SK-N-SH (cell line): ENCODE data around the gene B4GALNT3. TPM values are rescaled to one million over a fixed set of nuclear protein-coding genes. Genes with fewer than 3 reads are reported as not detected.

ENCODE experiments used
- CTCF ChIA-PET: fragments of 300-600, 350-600 bp; formaldehyde crosslinking; extraction: SDS; loops from one replicate; lab custom pipeline; 2021; lab: Yijun Ruan, JAX
- POLR2A ChIA-PET: fragments of 350-600 bp; sonication (Branson Sonifier 250); formaldehyde crosslinking; extraction: SDS; loops from one replicate; lab custom pipeline; 2020; ENCODE audit warnings: antibody characterized with exemption, inconsistent platforms; lab: Yijun Ruan, JAX
- DNase-seq: peaks from one replicate; pipeline ENCODE4 v3.0.0; 2012
- H2AFZ ChIP-seq: fragments of 200-600 bp; sonication (generic); 2 replicates; pipeline ENCODE4 v1.8.1; 2016; ENCODE audit warnings: antibody characterized with exemption, mild to moderate bottlenecking, low read depth
- H3F3A ChIP-seq: fragments of 200-600 bp; sonication (generic); replicated peaks from 2 replicates; pipeline ENCODE3; 2016; ENCODE audit warnings: antibody characterized with exemption, mild to moderate bottlenecking; ENCODE audit not compliant: insufficient read depth
- H3K27ac ChIP-seq, 2 experiments: fragments of 200-500 bp in 1 of 2; fragments of 200-600 bp in 1 of 2; sonication (Bioruptor generic) in 1 of 2; sonication (generic), shearing (Covaris generic) in 1 of 2; 2 replicates each; pipeline versions ENCODE4 v1.5.1 to v1.6.1; 2014 to 2016; ENCODE audit warnings: low read depth in 2 of 2, inconsistent platforms in 1 of 2, low read length in 1 of 2, mild to moderate bottlenecking in 1 of 2, mixed read lengths in 1 of 2
- H3K27me3 ChIP-seq: fragments of 200-600 bp; sonication (generic), shearing (Covaris generic); 2 replicates; pipeline ENCODE4 v1.6.1; 2016; ENCODE audit warnings: mixed run types; ENCODE audit not compliant: insufficient read depth
- H3K36me3 ChIP-seq, 2 experiments: fragments of 200-500 bp in 1 of 2; fragments of 200-600 bp in 1 of 2; sonication (Bioruptor generic) in 1 of 2; sonication (generic) in 1 of 2; replicated peaks in 1 of 2; 2 replicates each; pipeline versions ENCODE3 to v1.5.1; 2014 to 2016; ENCODE audit warnings: low read length in 1 of 2, mild to moderate bottlenecking in 1 of 2; ENCODE audit not compliant: insufficient read depth in 2 of 2, control insufficient read depth in 1 of 2
- H3K4me1 ChIP-seq, 2 experiments: fragments of 200-500 bp in 1 of 2; fragments of 200-600 bp in 1 of 2; sonication (Bioruptor generic) in 1 of 2; sonication (generic), shearing (Covaris generic) in 1 of 2; 2 replicates each; pipeline versions ENCODE4 v1.5.1 to v1.6.1; 2014 to 2016; ENCODE audit warnings: low read depth in 1 of 2, low read length in 1 of 2, mixed run types in 1 of 2; ENCODE audit not compliant: insufficient read depth in 2 of 2, control insufficient read depth in 1 of 2
- H3K4me2 ChIP-seq: fragments of 200-600 bp; sonication (generic), shearing (Covaris generic); 2 replicates; pipeline ENCODE4 v1.6.1; 2017; ENCODE audit warnings: mixed run types
- H3K4me3 ChIP-seq, 2 experiments: fragments of 200-500 bp in 1 of 2; fragments of 200-600 bp in 1 of 2; sonication (Bioruptor generic) in 1 of 2; sonication (generic), shearing (Covaris generic) in 1 of 2; 2 replicates each; pipeline versions ENCODE4 v1.5.1 to v1.8.1; 2014 to 2016; ENCODE audit warnings: low read depth in 2 of 2, inconsistent platforms in 1 of 2, low read length in 1 of 2, mild to moderate bottlenecking in 1 of 2, mixed read lengths in 1 of 2, moderate library complexity in 1 of 2
- H3K79me2 ChIP-seq: fragments of 200-600 bp; sonication (generic); 2 replicates; pipeline ENCODE4 v1.8.1; 2017; ENCODE audit warnings: mild to moderate bottlenecking; ENCODE audit not compliant: insufficient read depth
- H3K9ac ChIP-seq: fragments of 200-600 bp; sonication (generic); 2 replicates; pipeline ENCODE4 v1.6.1; 2017; ENCODE audit warnings: mixed run types
- H3K9me2 ChIP-seq: fragments of 200-600 bp; sonication (generic); 2 replicates; pipeline ENCODE4 v1.6.1; 2017; ENCODE audit warnings: mixed run types
- H3K9me3 ChIP-seq: fragments of 200-600 bp; sonication (generic); 2 replicates; pipeline ENCODE4 v1.6.1; 2017; ENCODE audit warnings: mixed run types, mild to moderate bottlenecking, moderate library complexity
- H4K20me1 ChIP-seq: fragments of 200-600 bp; sonication (generic); 2 replicates; pipeline ENCODE4 v1.6.1; 2017; ENCODE audit warnings: mild to moderate bottlenecking, mixed run types; ENCODE audit not compliant: insufficient read depth
- CHD2 ChIP-seq: fragments of 150-350 bp; IDR thresholded peaks from 2 replicates; pipeline ENCODE4 v1.6.1; 2018; ENCODE audit warnings: low read length; ENCODE audit not compliant: partially characterized antibody
- ELF1 ChIP-seq: IDR thresholded peaks from 2 replicates; pipeline ENCODE4 v1.4.0; 2012
- EP300 ChIP-seq, 2 experiments: IDR thresholded peaks; 2 replicates each; pipeline versions ENCODE4 v1.4.0 to v1.6.1; 2012; ENCODE audit warnings: borderline replicate concordance in 1 of 2, low read depth in 1 of 2, low read length in 1 of 2
- FOSL2 ChIP-seq: IDR thresholded peaks from 2 replicates; pipeline ENCODE4 v1.4.0; 2012; ENCODE audit warnings: low read depth, mild to moderate bottlenecking, moderate library complexity, borderline replicate concordance
- FOXJ3 ChIP-seq: sonication (generic); formaldehyde crosslinking; IDR thresholded peaks from 2 replicates; pipeline ENCODE4 v1.5.1; 2020; ENCODE audit warnings: mild to moderate bottlenecking, missing genetic modification reagents
- FOXM1 ChIP-seq: IDR thresholded peaks from 2 replicates; pipeline ENCODE4 v1.4.0; 2012; ENCODE audit warnings: low read depth, mild to moderate bottlenecking
- MAX ChIP-seq: IDR thresholded peaks from 2 replicates; pipeline ENCODE4 v1.4.0; 2012; ENCODE audit warnings: low read depth
- MEF2A ChIP-seq: IDR thresholded peaks from 2 replicates; pipeline ENCODE4 v1.4.0; 2012; ENCODE audit warnings: low read depth, borderline replicate concordance
- MXI1 ChIP-seq: IDR thresholded peaks from 2 replicates; pipeline ENCODE4 v1.6.1; 2012; ENCODE audit warnings: mild to moderate bottlenecking, low read depth, low read length, improper control_type of control experiment
- NFIC ChIP-seq: IDR thresholded peaks from 2 replicates; pipeline ENCODE4 v1.4.0; 2012; ENCODE audit warnings: borderline replicate concordance
- POLR2AphosphoS5 ChIP-seq: IDR thresholded peaks from 2 replicates; pipeline ENCODE4 v1.6.1; 2012; ENCODE audit warnings: low read depth, low read length
- RAD21 ChIP-seq: IDR thresholded peaks from 2 replicates; pipeline ENCODE4 v1.6.1; 2012; ENCODE audit warnings: mild to moderate bottlenecking, low read length
- SMC3 ChIP-seq: IDR thresholded peaks from 2 replicates; pipeline ENCODE4 v1.6.1; 2012; ENCODE audit warnings: low read depth, low read length, improper control_type of control experiment
- TAF1 ChIP-seq: IDR thresholded peaks from 2 replicates; pipeline ENCODE4 v1.6.1; 2012; ENCODE audit warnings: low read depth, mild to moderate bottlenecking, low read length, moderate library complexity, borderline replicate concordance
- TCF12 ChIP-seq: IDR thresholded peaks from 2 replicates; pipeline ENCODE4 v1.4.0; 2012
- TEAD4 ChIP-seq: IDR thresholded peaks from 2 replicates; pipeline ENCODE4 v1.4.0; 2012; ENCODE audit warnings: mild to moderate bottlenecking, borderline replicate concordance; ENCODE audit not compliant: insufficient read depth
- YY1 ChIP-seq: IDR thresholded peaks from 2 replicates; pipeline ENCODE4 v1.4.0; 2012; ENCODE audit warnings: low read depth, mild to moderate bottlenecking
- WGBS: methylation state at CpG from one replicate; pipeline ENCODE4 v1.1.6; 2017; ENCODE audit warnings: low lambda C conversion rate; 5-methylcytosine and 5-hydroxymethylcytosine counted together
- polyA plus RNA-seq, 3 experiments: library from polyadenylated mRNA; depleted of rRNA; stranded (reverse); fragments of >200 nt; gene quantifications; 2 replicates each; pipeline ENCODE4 v1.2.3, GENCODE V29; 2012
- TF ChIP-seq, protein P1 (sequence below): IDR thresholded peaks from 2 replicates; pipeline ENCODE4 v1.4.0; 2012; ENCODE audit warnings: low read depth, borderline replicate concordance
- TF ChIP-seq, protein P2 (sequence below): fragments of 150-350 bp; IDR thresholded peaks from 2 replicates; pipeline ENCODE4 v1.6.1; 2016; ENCODE audit warnings: mild to moderate bottlenecking, low read depth, low read length

The B4GALNT3 gene
- polyA plus RNA-seq, 1 of the 3 experiments (the other 2 are of a cell fraction) = 0.53 TPM

DNA sequence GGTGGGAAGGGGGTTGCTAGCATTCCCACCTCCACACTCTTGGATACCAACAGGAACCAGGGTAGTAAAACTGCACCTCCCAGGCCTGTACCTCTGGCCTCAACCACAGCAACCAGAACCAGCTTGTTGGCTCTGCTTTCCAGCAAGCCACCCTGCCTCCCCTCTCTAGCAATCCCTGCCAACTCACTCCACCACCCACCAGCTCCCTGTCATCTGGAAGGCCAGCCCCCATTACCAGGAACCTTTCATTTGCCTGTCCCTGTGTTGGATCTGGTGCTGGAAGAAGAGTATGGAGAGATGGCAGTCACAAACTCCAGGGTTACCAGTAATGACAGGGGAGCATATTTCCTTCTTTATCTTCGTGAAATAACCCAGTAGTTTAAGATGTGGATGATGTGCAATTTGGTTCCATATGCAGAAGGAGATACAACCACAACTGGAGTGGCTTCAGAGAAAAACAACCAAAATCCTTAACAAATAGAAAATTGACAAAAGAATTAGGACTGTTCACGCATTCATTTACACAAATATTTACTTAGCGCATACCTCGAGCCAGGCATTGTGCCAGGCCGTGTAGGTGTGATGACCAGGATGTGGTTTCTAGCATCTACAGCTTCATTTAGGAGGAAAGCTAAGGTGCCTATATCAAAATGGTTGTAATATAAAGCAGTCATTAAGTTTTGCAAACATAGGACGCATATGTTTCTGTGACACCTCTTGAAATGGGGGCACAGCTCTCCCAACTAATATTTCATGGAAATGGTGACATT lies 3.4 kb downstream of the B4GALNT3 start:
- Histone ChIP-seq H3K27me3 (peaks cover 28% of the 10 kb centered on the region), H3K36me3 (no peaks in the 10 kb centered on the region), H3K4me2 (no peak overlapping the region), H3K79me2 (no peaks in the 10 kb centered on the region), H3K9ac (no peak overlapping the region), H3K9me2 (no peaks in the 10 kb centered on the region), H3K9me3 (no peaks in the 10 kb centered on the region), H3K4me1 (peaks cover 0 to 5% of the 10 kb centered on the region in 2 experiments; a peak in 1 of 4 replicates), H3F3A (no peaks in the 10 kb centered on the region), H3K27ac (no peak overlapping the region), H2AFZ (no peak overlapping the region), H4K20me1 (no peaks in the 10 kb centered on the region), H3K4me3 (no peak overlapping the region)
- no peak for DNase-seq
- 66% methylated on average over 6 of the region's 6 CpGs for WGBS
- TF ChIP-seq TAF1 = no peak
- no peak for TF ChIP-seq EP300 (IDR thresholded peaks at IDR 0.05; ENCODE audit: borderline replicate concordance in 1 of 2, low read depth in 1 of 2, low read length in 1 of 2)
- TF ChIP-seq TEAD4 = no peak
- TF ChIP-seq FOSL2 = no peak
- no peak for TF ChIP-seq ELF1
- no peak for TF ChIP-seq POLR2AphosphoS5
- TF ChIP-seq MEF2A = no peak
- no peak for TF ChIP-seq SMC3
- no peak for TF ChIP-seq MXI1
- TF ChIP-seq YY1 = no peak
- TF ChIP-seq RAD21 = no peak
- no peak for TF ChIP-seq NFIC
- no peak for TF ChIP-seq TCF12
- CTCF ChIA-PET = interaction anchor here (1.1 to 3.1 kb wide), 3 partner anchors 10 to 84 kb away, joined by 7 to 18 read pairs (median 16); no protein-coding TSS in a partner anchor
- POLR2A ChIA-PET = no interaction called here

DNA sequence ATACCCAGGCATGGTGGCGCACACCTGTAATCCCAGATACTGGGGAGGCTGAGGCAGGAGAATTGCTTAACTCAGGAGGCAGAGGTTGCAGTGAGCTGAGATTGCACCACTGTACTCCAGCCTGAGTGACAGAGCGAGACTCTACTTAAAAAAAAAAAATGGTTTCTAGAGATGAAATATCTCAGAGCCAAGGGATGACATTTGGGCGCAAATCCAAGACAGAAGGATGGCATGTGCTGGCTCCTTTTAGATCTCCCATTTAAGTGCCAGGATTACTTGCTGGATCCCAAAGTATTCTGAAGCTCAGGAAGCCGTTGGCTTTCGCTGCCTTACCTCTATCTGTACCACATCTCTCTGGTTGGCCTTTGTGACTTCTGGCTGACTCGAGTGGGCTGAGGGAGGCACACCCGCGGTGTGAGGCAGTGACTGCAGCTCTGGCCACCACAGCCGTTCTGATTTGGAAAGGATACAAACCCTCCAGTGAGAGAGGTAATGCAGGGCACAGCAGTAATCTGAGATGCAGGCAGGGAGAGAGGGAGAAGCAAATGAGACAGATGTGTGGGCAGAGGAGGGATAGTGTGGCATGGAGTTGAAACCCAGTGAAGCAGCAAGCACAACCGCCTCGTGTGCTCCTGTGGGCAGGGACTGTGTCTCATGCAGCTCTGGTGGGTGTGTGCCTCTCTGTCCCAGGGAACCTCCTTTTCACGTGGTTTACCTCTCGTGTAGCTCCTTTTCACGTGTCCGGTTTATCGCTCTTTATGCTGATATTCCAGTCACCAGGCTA lies 4.9 kb downstream of the B4GALNT3 start:
- Histone ChIP-seq H3K27me3 (peaks cover 13% of the 10 kb centered on the region; the same call in 1 of the 2 replicates), H3K9me2 (no peaks in the 10 kb centered on the region), H3K9ac (no peak overlapping the region), H3K4me1 (no peaks in the 10 kb centered on the region; a peak in 1 of 4 replicates), H3F3A (no peaks in the 10 kb centered on the region), H3K36me3 (no peaks in the 10 kb centered on the region), H3K4me3 (no peak overlapping the region), H3K79me2 (no peaks in the 10 kb centered on the region), H3K4me2 (no peak overlapping the region), H3K9me3 (no peaks in the 10 kb centered on the region), H2AFZ (no peak overlapping the region), H3K27ac (no peak overlapping the region), H4K20me1 (no peaks in the 10 kb centered on the region)
- no peak for DNase-seq
- 72% methylated on average over 16 of the region's 16 CpGs for WGBS
- POLR2A ChIA-PET = no interaction called here
- TF ChIP-seq, protein P1, sequence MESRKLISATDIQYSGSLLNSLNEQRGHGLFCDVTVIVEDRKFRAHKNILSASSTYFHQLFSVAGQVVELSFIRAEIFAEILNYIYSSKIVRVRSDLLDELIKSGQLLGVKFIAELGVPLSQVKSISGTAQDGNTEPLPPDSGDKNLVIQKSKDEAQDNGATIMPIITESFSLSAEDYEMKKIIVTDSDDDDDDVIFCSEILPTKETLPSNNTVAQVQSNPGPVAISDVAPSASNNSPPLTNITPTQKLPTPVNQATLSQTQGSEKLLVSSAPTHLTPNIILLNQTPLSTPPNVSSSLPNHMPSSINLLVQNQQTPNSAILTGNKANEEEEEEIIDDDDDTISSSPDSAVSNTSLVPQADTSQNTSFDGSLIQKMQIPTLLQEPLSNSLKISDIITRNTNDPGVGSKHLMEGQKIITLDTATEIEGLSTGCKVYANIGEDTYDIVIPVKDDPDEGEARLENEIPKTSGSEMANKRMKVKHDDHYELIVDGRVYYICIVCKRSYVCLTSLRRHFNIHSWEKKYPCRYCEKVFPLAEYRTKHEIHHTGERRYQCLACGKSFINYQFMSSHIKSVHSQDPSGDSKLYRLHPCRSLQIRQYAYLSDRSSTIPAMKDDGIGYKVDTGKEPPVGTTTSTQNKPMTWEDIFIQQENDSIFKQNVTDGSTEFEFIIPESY = no peak
- TF ChIP-seq CHD2 (no peak), YY1 (no peak), FOXM1 (no peak), FOXJ3 (CRISPR knock-in tag) (no peak), MAX (no peak), TEAD4 (no peak), TAF1 (no peak), TCF12 (no peak), FOSL2 (no peak), RAD21 (no peak), SMC3 (no peak), MEF2A (no peak)
- TF ChIP-seq, protein P2, sequence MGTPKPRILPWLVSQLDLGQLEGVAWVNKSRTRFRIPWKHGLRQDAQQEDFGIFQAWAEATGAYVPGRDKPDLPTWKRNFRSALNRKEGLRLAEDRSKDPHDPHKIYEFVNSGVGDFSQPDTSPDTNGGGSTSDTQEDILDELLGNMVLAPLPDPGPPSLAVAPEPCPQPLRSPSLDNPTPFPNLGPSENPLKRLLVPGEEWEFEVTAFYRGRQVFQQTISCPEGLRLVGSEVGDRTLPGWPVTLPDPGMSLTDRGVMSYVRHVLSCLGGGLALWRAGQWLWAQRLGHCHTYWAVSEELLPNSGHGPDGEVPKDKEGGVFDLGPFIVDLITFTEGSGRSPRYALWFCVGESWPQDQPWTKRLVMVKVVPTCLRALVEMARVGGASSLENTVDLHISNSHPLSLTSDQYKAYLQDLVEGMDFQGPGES = no peak
- CTCF ChIA-PET = interaction anchor here (1.3 to 1.9 kb wide), 5 partner anchors 10 to 83 kb away, joined by 3 to 9 read pairs (median 7); no protein-coding TSS in a partner anchor
